GM12875 (cell line): ENCODE measurements around the gene PLD5.

ENCODE experiments used
- H3K4me3 ChIP-seq: one replicate; pipeline ENCODE4 v1.5.1; 2011; ENCODE audit warnings: low read depth, low read length, control low read depth
- TF ChIP-seq, protein P1 (sequence below): IDR thresholded peaks from 2 replicates; pipeline ENCODE4 v1.5.1; 2011; ENCODE audit warnings: low read depth, mild to moderate bottlenecking, control low read depth, inconsistent platforms, low read length, moderate library complexity, borderline replicate concordance; ENCODE audit not compliant: insufficient read depth

The PLD5 gene

DNA sequence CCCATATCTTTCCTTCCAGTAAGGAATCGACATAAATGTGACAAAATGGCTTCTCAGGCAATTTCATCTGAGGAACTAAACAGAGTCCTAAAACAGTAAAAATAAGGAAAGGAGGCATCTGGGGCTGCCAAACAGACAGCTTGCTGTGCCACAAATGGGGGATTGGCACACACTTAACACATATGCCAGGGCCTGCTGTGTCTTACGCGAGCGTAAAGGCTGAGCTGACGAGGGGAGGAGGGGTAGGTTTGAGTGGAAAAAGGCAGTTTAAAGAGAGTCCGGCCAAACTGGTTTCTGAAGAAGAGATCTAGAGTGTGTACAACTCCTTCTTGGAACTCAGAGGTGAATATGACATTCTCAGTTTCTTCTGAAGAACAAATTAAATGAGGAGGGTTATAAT, 281.5 kb downstream of the PLD5 start:
- TF ChIP-seq, protein P1, sequence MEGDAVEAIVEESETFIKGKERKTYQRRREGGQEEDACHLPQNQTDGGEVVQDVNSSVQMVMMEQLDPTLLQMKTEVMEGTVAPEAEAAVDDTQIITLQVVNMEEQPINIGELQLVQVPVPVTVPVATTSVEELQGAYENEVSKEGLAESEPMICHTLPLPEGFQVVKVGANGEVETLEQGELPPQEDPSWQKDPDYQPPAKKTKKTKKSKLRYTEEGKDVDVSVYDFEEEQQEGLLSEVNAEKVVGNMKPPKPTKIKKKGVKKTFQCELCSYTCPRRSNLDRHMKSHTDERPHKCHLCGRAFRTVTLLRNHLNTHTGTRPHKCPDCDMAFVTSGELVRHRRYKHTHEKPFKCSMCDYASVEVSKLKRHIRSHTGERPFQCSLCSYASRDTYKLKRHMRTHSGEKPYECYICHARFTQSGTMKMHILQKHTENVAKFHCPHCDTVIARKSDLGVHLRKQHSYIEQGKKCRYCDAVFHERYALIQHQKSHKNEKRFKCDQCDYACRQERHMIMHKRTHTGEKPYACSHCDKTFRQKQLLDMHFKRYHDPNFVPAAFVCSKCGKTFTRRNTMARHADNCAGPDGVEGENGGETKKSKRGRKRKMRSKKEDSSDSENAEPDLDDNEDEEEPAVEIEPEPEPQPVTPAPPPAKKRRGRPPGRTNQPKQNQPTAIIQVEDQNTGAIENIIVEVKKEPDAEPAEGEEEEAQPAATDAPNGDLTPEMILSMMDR: no peak
- no peak overlapping the region for H3K4me3 ChIP-seq

DNA sequence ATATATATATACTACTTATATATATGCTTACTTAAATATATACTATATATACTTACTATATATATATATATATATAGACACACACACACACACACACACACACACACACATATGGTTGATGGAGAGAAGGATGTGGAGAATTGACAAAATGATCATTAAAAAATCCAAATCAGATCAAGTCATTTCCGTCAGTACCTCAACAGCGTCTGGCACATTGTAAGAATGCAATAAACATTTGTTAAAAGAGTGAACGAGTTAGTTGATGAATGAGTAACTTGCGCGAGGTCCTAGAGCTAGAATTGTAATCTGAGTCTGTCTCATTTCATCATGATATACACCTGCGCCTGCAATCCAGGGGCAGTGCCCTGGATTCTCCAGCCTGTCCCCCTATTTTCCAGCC, 282.6 kb downstream of the PLD5 start:
- H3K4me3 ChIP-seq: no peak overlapping the region
- TF ChIP-seq, protein P1: no peak

DNA sequence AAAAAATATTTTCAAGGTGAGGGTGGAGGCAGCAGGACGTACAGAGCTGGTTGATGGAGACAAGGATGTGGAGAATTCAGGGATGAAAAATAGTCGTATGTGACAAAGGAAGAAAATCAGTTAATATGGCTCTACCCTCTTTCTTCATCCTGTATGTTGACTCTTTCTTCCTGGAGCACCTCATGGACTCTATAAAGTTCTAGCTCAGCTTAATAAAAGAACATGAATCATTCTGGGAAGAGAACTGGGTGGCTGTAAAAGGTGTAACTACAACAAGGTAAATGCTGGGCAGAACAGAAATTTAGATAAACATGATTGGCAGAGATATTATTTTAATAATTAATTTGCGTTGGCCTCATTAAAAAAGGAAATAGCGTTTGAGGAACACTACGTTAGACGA, 283.8 kb downstream of the PLD5 start:
- TF ChIP-seq, protein P1: no peak
- H3K4me3 ChIP-seq: no peak overlapping the region

DNA sequence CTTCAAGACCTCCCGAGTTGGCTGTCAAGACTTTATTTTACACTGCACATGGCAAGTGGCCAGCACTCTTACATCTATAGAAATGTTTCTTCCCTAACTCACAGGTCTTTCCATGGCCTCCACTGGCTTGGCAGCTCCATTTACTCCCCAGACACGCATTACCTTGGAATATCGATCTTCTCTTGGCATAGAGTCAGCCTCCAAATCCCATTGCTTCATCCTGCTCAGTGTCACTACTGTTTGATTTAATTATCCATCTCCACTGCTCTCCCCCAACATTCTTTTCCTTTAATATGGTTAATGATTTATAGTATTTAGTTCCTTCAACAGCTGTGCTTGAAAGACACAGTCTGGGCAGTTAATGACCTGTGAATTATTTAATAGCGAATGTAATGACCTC, 284.4 kb downstream of the PLD5 start:
- no peak overlapping the region for H3K4me3 ChIP-seq
- TF ChIP-seq, protein P1: no peak

DNA sequence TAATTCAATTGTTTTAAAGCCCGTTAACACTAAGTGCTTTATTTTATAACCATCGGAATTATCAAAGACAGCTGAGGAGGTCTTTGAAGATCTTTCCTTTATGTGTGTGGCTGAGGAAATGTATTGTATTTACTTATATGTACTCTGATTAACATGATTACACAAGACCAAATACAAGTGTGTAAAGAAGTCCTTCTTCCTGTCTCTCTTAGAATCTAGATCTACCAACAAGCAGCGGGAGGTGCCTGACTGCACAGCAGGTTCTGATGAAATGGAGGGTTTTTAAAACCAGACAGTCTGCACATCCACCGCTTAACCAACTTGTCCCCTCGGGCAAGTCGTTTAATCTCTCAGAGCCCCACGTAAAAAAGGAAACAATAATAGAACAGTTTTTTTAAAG, 285.1 kb downstream of the PLD5 start:
- TF ChIP-seq, protein P1: no peak
- no peak overlapping the region for H3K4me3 ChIP-seq

DNA sequence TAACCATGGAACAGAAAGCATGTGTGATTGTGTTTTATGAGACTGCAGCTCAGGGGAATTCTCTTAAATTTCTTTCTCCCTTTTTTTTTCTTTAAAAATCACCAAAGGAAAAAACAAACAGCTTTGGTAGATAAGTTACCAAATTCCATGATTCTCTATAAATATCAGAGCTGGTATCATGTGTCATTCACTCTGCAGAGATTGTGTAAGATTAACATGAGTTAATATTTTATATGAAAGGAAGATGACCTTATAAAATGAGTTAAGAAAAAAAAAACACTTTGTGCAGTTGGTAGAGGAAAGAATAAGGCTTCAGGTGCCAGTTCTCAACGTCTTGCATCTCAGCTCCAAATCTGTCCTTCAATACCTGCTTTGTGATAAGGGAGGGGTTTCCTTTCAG, 287.4 kb downstream of the PLD5 start:
- H3K4me3 ChIP-seq: no peak overlapping the region
- TF ChIP-seq, protein P1: no peak

DNA sequence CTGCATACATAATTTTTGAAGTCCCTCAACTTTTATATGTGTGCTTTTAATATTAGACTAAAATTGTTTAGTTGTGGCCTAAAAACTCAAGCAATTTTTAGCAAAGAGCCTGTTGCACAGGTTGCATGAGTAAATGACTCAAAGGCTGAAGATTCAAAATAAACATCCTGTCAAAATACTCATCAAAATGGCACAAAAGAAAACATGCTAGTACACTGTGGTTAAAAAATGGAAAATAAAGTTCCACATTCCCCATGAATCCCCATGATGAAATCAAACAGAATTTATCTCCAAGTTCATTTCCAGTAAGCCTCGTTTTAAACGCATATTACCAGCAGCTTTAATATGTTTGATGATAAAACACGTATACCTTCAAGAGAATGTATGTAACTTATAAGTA, 295.5 kb downstream of the PLD5 start:
- TF ChIP-seq, protein P1: no peak
- H3K4me3 ChIP-seq: no peak overlapping the region
